ENCODE results near the gene MEGF9. TPM values are rescaled to one million over a fixed set of nuclear protein-coding genes. Genes with fewer than 3 reads are reported as not detected.
"Not testable (repeated sequence)": the region's sequence is repeated elsewhere in the genome, so short reads cannot be mapped to it uniquely, and the experiment has no call there.

The MEGF9 gene
- polyA plus RNA-seq, 1 donor, result 6.9 TPM

GRCh38 chr9:120570296-120570695, 144.0 kb downstream of the MEGF9 start:
- DNase-seq, result no peak

- no peak for DNase-seq
Measured at GRCh38 chr9:120569556-120569955, 144.7 kb downstream of the MEGF9 start.

- DNase-seq, result no peak
Measured at GRCh38 chr9:120568816-120569215, 145.5 kb downstream of the MEGF9 start.

GRCh38 chr9:120567874-120568273, 146.4 kb downstream of the MEGF9 start:
- DNase-seq, result no peak

GRCh38 chr9:120567081-120567480, 147.2 kb downstream of the MEGF9 start:
- no peak for DNase-seq

GRCh38 chr9:120564589-120564988, 149.7 kb downstream of the MEGF9 start:
- no peak for DNase-seq

GRCh38 chr9:120562861-120563443, 151.3 kb downstream of the MEGF9 start:
- no peak for DNase-seq

- no peak for DNase-seq
Measured at GRCh38 chr9:120561709-120562108, 152.6 kb downstream of the MEGF9 start.

- no peak for DNase-seq
Measured at GRCh38 chr9:120559546-120559945, 154.7 kb downstream of the MEGF9 start.

- no peak for DNase-seq
Measured at GRCh38 chr9:120558454-120558853, 155.8 kb downstream of the MEGF9 start.

- DNase-seq, result no peak
Measured at GRCh38 chr9:120557205-120557604, 157.1 kb downstream of the MEGF9 start.

- DNase-seq, result no peak
Measured at GRCh38 chr9:120556775-120557174, 157.5 kb downstream of the MEGF9 start.

- no peak for DNase-seq
Measured at GRCh38 chr9:120555839-120556238, 158.4 kb downstream of the MEGF9 start.

GRCh38 chr9:120552210-120552704, 162.0 kb downstream of the MEGF9 start:
- not testable (repeated sequence) for DNase-seq

Other genes starting within 250 kb of the MEGF9 start
- gene CDK5RAP2, start 134.3 kb downstream of the MEGF9 start, polyA plus RNA-seq (ENCODE audit: insufficient read length), result 59.8 TPM
- 32.9 TPM for gene FBXW2, start 78.9 kb upstream of the MEGF9 start, polyA plus RNA-seq (ENCODE audit: insufficient read length)
- gene PSMD5, start 128.5 kb upstream of the MEGF9 start, polyA plus RNA-seq (ENCODE audit: insufficient read length), result 20.6 TPM
- 36.0 TPM for gene PHF19, start 162.7 kb upstream of the MEGF9 start, polyA plus RNA-seq (ENCODE audit: insufficient read length)
- 4.7 TPM for gene TRAF1, start 212.3 kb upstream of the MEGF9 start, polyA plus RNA-seq (ENCODE audit: insufficient read length)